Neuronal stem cell (in vitro differentiated cells): ENCODE results near the gene ATP8A2.
"Not testable (repeated sequence)": the region's sequence is repeated elsewhere in the genome, so short reads cannot be mapped to it uniquely, and the experiment has no call there.

ENCODE experiments used
- DNase-seq: peaks from one replicate; pipeline ENCODE4 v3.0.0-alpha.2; 2013; ENCODE audit warnings: low spot score
- H2AFZ ChIP-seq: one replicate; pipeline ENCODE4 v1.6.1; 2013; ENCODE audit warnings: mild to moderate bottlenecking, low read length, inconsistent platforms
- H2AK5ac ChIP-seq: 2 replicates; pipeline ENCODE4 v1.6.1; 2013; ENCODE audit warnings: low read depth, mild to moderate bottlenecking, inconsistent platforms, low read length, moderate library complexity, mixed read lengths
- H2BK120ac ChIP-seq: 2 replicates; pipeline ENCODE4 v1.6.1; 2013; ENCODE audit warnings: low read depth, mild to moderate bottlenecking, inconsistent platforms, low read length, moderate library complexity, mixed read lengths
- H2BK12ac ChIP-seq: one replicate; pipeline ENCODE4 v1.6.1; 2013; ENCODE audit warnings: low read length, inconsistent platforms
- H2BK15ac ChIP-seq: 2 replicates; pipeline ENCODE4 v1.6.1; 2013; ENCODE audit warnings: mild to moderate bottlenecking, low read length, inconsistent platforms, mixed read lengths
- H2BK5ac ChIP-seq: one replicate; pipeline ENCODE4 v1.6.1; 2013; ENCODE audit warnings: inconsistent platforms, mild to moderate bottlenecking, low read length, moderate library complexity
- H3K14ac ChIP-seq: one replicate; pipeline ENCODE4 v1.6.1; 2013; ENCODE audit warnings: low read length, inconsistent platforms
- H3K18ac ChIP-seq: 2 replicates; pipeline ENCODE4 v1.6.1; 2013; ENCODE audit warnings: low read length, inconsistent platforms
- H3K23ac ChIP-seq: 2 replicates; pipeline ENCODE4 v1.6.1; 2013; ENCODE audit warnings: low read depth, mild to moderate bottlenecking, mixed read lengths, low read length, inconsistent platforms; ENCODE audit not compliant: poor library complexity
- H3K27ac ChIP-seq: replicated peaks from 3 replicates; pipeline ENCODE4 v1.5.1; 2013; ENCODE audit warnings: low read length, inconsistent platforms
- H3K27me3 ChIP-seq, 3 experiments: 2 replicates each; pipeline ENCODE4 v1.6.1; 2013; ENCODE audit warnings: low read length in 3 of 3, mild to moderate bottlenecking in 2 of 3, inconsistent platforms in 1 of 3, low read depth in 1 of 3, mixed read lengths in 1 of 3, moderate library complexity in 1 of 3; ENCODE audit not compliant: control insufficient read depth in 3 of 3, insufficient read depth in 3 of 3
- H3K36me3 ChIP-seq, 2 donors: replicated peaks in 1 of 2; 2 replicates each; pipeline ENCODE4 v1.6.1; 2013; ENCODE audit warnings: low read length in 2 of 2; ENCODE audit not compliant: control insufficient read depth in 2 of 2, insufficient read depth in 2 of 2
- H3K4ac ChIP-seq: 2 replicates; pipeline ENCODE4 v1.6.1; 2013; ENCODE audit warnings: inconsistent platforms, mild to moderate bottlenecking, low read length, moderate library complexity
- H3K4me1 ChIP-seq, 2 donors: 1 replicate in 1 of 2; 2 replicates in 1 of 2; pipeline ENCODE4 v1.6.1; 2013; ENCODE audit warnings: low read length in 2 of 2, low read depth in 1 of 2; ENCODE audit not compliant: control insufficient read depth in 2 of 2, insufficient read depth in 1 of 2
- H3K4me2 ChIP-seq: one replicate; pipeline ENCODE4 v1.6.1; 2013; ENCODE audit warnings: mild to moderate bottlenecking, low read length, inconsistent platforms; ENCODE audit not compliant: insufficient read depth, poor library complexity, severe bottlenecking
- H3K4me3 ChIP-seq, 2 donors: 2 replicates each; pipeline ENCODE4 v1.5.1; 2013; ENCODE audit warnings: low read length in 2 of 2, mild to moderate bottlenecking in 2 of 2, inconsistent platforms in 1 of 2, moderate library complexity in 1 of 2
- H3K79me1 ChIP-seq: one replicate; pipeline ENCODE4 v1.6.1; 2013; ENCODE audit warnings: low read depth, mild to moderate bottlenecking, inconsistent platforms, low read length, moderate library complexity
- H3K9ac ChIP-seq: one replicate; pipeline ENCODE4 v1.6.1; 2013; ENCODE audit warnings: mild to moderate bottlenecking, low read depth, low read length, inconsistent platforms; ENCODE audit not compliant: poor library complexity
- H3K9me3 ChIP-seq, 2 donors: replicated peaks in 1 of 2; 2 replicates each; pipeline versions ENCODE3 to v1.6.1; 2013; ENCODE audit warnings: low read length in 2 of 2, mild to moderate bottlenecking in 2 of 2, inconsistent platforms in 1 of 2, low read depth in 1 of 2, mixed read lengths in 1 of 2, moderate library complexity in 1 of 2; ENCODE audit not compliant: control insufficient read depth in 2 of 2, insufficient read depth in 1 of 2
- H4K8ac ChIP-seq: one replicate; pipeline ENCODE4 v1.6.1; 2013; ENCODE audit warnings: low read depth, mild to moderate bottlenecking, inconsistent platforms, low read length, moderate library complexity
- H4K91ac ChIP-seq: one replicate; pipeline ENCODE4 v1.6.1; 2013; ENCODE audit warnings: low read length, low read depth, mild to moderate bottlenecking, inconsistent platforms; ENCODE audit not compliant: poor library complexity
- WGBS, 2 donors: extraction: QIAGEN DNeasy Blood & Tissue Kit; methylation state at CpG; one replicate each; pipeline ENCODE4 v1.1.7; 2013; ENCODE audit warnings: missing lambda C conversion rate in 2 of 2, mixed read lengths in 1 of 2; ENCODE audit not compliant: insufficient read length in 2 of 2, insufficient replicate concordance in 1 of 2; ENCODE audit errors: extremely low coverage in 2 of 2; 5-methylcytosine and 5-hydroxymethylcytosine counted together

The ATP8A2 gene

DNA sequence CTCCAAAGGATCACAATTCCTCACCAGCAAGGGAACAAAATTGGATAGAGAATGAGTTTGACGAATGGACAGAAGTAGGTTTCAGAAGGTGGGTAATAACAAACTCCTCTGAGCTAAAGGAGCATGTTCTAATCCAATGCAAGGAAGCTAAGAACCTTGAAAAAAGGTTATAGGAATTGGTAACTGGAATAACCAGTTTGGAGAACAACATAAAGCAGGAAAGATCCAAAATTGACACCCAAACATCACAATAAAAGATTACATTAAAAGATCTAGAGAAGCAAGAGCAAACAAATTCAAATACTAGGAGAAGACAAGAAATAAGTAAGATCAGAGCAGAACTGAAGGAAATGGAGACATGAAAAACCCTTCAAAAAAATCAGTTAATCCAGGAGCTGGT is 583.2 kb downstream of the ATP8A2 start:
- not testable (repeated sequence) for H3K23ac ChIP-seq, H3K4ac ChIP-seq, H3K4me2 ChIP-seq, H4K91ac ChIP-seq, H3K27ac ChIP-seq, H2AK5ac ChIP-seq, H3K4me3 ChIP-seq, DNase-seq, H2BK15ac ChIP-seq, H3K27me3 ChIP-seq, H2BK5ac ChIP-seq, H3K79me1 ChIP-seq, H3K9me3 ChIP-seq, H3K9ac ChIP-seq, H3K14ac ChIP-seq, H2AFZ ChIP-seq, H3K4me1 ChIP-seq, H3K36me3 ChIP-seq, H2BK12ac ChIP-seq, H4K8ac ChIP-seq, H2BK120ac ChIP-seq, H3K18ac ChIP-seq
- no CpG with 5 or more reads among the region's 1 CpG for WGBS, 2 donors

GRCh38 chr13:25958986-25959385 is 587.2 kb downstream of the ATP8A2 start:
- no peak overlapping the region for H2AFZ ChIP-seq
- H2BK12ac ChIP-seq, result no peak overlapping the region
- H4K8ac ChIP-seq, result no peak overlapping the region
- H3K27ac ChIP-seq, result no peak overlapping the region
- H3K18ac ChIP-seq, result no peak overlapping the region
- H3K4me1 ChIP-seq, result peaks cover 0 to 1% of the 10 kb centered on the region in 2 donors
- no CpG with 5 or more reads among the region's 1 CpG for WGBS, 2 donors
- H3K9me3 ChIP-seq, result peaks cover 0 to 2% of the 10 kb centered on the region in 2 donors
- no peak overlapping the region for H3K23ac ChIP-seq
- no peak overlapping the region for H3K14ac ChIP-seq
- no peak overlapping the region for H2BK15ac ChIP-seq
- no peak for DNase-seq
- no peak overlapping the region for H4K91ac ChIP-seq
- no peak overlapping the region for H3K4ac ChIP-seq
- no peaks in the 10 kb centered on the region for H3K79me1 ChIP-seq
- no peak overlapping the region for H2BK5ac ChIP-seq
- no peak overlapping the region for H3K4me2 ChIP-seq
- no peaks in the 10 kb centered on the region for H3K36me3 ChIP-seq
- H2AK5ac ChIP-seq, result no peak overlapping the region
- no peak overlapping the region for H3K4me3 ChIP-seq
- H2BK120ac ChIP-seq, result no peak overlapping the region
- H3K9ac ChIP-seq, result no peak overlapping the region
- H3K27me3 ChIP-seq, result peaks cover 0 to 6% (median 0%) of the 10 kb centered on the region in 3 experiments

DNA sequence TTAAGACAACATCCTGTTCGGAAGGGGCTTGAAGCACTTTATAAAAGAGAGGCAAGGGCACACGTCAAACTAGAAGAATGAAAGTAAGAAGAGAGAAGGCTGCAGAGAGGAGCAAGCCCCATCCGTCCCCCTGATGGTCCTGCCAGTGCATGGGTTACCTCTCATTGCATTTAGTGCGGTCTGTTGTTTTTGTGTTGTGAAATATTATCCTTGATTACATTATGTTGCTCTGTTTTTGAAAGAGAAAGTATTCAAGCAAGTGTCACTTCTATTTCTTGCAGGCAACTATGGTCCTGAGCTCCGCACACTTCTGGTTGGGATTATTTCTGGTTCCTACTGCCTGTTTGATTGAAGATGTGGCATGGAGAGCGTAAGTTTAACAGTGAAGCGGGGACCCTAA is 589.5 kb downstream of the ATP8A2 start:
- no CpG with 5 or more reads among the region's 7 CpGs for WGBS, 2 donors

GRCh38 chr13:25963674-25964073 is 591.9 kb downstream of the ATP8A2 start:
- no peak overlapping the region for H2BK120ac ChIP-seq
- H3K36me3 ChIP-seq, result no peaks in the 10 kb centered on the region
- no peak overlapping the region for H3K4ac ChIP-seq
- no peaks in the 10 kb centered on the region for H3K9me3 ChIP-seq
- H3K27ac ChIP-seq, result no peak overlapping the region
- peak overlapping the region; percentile 13 for H3K9ac ChIP-seq
- H3K4me1 ChIP-seq, result peaks cover 0 to 8% of the 10 kb centered on the region in 2 donors
- no peak overlapping the region for H2BK5ac ChIP-seq
- H4K8ac ChIP-seq, result no peak overlapping the region
- H3K14ac ChIP-seq, result no peak overlapping the region
- H3K27me3 ChIP-seq, result peaks cover 0 to 6% (median 0%) of the 10 kb centered on the region in 3 experiments
- peak overlapping the region; percentile 81 for H2AK5ac ChIP-seq
- H2BK15ac ChIP-seq, result no peak overlapping the region
- WGBS, 2 donors, result no CpG with 5 or more reads among the region's 4 CpGs
- no peak overlapping the region for H3K4me2 ChIP-seq
- no peak overlapping the region for H3K4me3 ChIP-seq
- H2BK12ac ChIP-seq, result no peak overlapping the region
- peak overlapping the region; percentile 84 for H3K18ac ChIP-seq
- H4K91ac ChIP-seq, result no peak overlapping the region
- no peak overlapping the region for H2AFZ ChIP-seq
- H3K23ac ChIP-seq, result peak overlapping the region; percentile 27
- H3K79me1 ChIP-seq, result no peaks in the 10 kb centered on the region
- no peak for DNase-seq

More for the DNA sequence above, 589.5 kb downstream of the ATP8A2 start:
- Histone ChIP-seq H2AK5ac (no peak overlapping the region), H3K18ac (no peak overlapping the region), H3K4me3 (no peak overlapping the region), H3K9ac (no peak overlapping the region), H3K79me1 (no peaks in the 10 kb centered on the region), H3K4me1 (peaks cover 0 to 3% of the 10 kb centered on the region in 2 donors), H2AFZ (no peak overlapping the region), H2BK5ac (no peak overlapping the region), H3K27me3 (peaks cover 0 to 6% (median 0%) of the 10 kb centered on the region in 3 experiments), H3K36me3 (no peaks in the 10 kb centered on the region), H4K8ac (no peak overlapping the region), H4K91ac (no peak overlapping the region), H2BK120ac (no peak overlapping the region), H2BK15ac (no peak overlapping the region), H3K27ac (no peak overlapping the region), H3K23ac (no peak overlapping the region), H3K4ac (no peak overlapping the region), H3K14ac (no peak overlapping the region), H3K4me2 (no peak overlapping the region), H2BK12ac (no peak overlapping the region), H3K9me3 (peaks cover 0 to 2% of the 10 kb centered on the region in 2 donors)
- no peak for DNase-seq
